Caco-2 (cell line): ENCODE measurements around the gene UCP3. TPM values are rescaled to one million over a fixed set of nuclear protein-coding genes. Genes with fewer than 3 reads are reported as not detected.

Source experiments
- BruUV-seq: library from RNA; stranded (reverse); fragments of 400-500 nt; replicated peaks from 2 replicates; lab custom pipeline; 2021; lab: Mats Ljungman, UMichigan
- CTCF ChIA-PET: fragments of 300-600 bp; sonication (Branson Sonifier 250); formaldehyde crosslinking; loops from one replicate; lab custom pipeline; 2022; ENCODE audit warnings: antibody characterized with exemption; lab: Charles Lee
- POLR2A ChIA-PET: fragments of 300-600 bp; sonication (Branson Sonifier 250); formaldehyde crosslinking; loops from one replicate; lab custom pipeline; 2022; ENCODE audit warnings: antibody characterized with exemption; lab: Charles Lee
- DNase-seq, 2 experiments: peaks; one replicate each; pipeline versions ENCODE4 v3.0.0 to v3.0.0-alpha.2; 2020 to 2022
- H3K27me3 ChIP-seq: replicated peaks from 2 replicates; pipeline ENCODE4 v1.6.0; 2011; ENCODE audit warnings: low read length; ENCODE audit not compliant: control insufficient read depth, insufficient read depth
- H3K36me3 ChIP-seq: 2 replicates; pipeline ENCODE4 v1.5.1; 2011; ENCODE audit warnings: low read length; ENCODE audit not compliant: control insufficient read depth, insufficient read depth
- H3K4me1 ChIP-seq: fragments of 250-450 bp; sonication (Bioruptor Pico); 2 replicates; pipeline ENCODE4 v1.5.1; 2020; ENCODE audit warnings: mild to moderate bottlenecking
- H3K4me3 ChIP-seq: 2 replicates; pipeline ENCODE4 v1.5.1; 2011; ENCODE audit warnings: low read depth, mild to moderate bottlenecking, control low read depth, low read length
- H3K9me3 ChIP-seq: fragments of 250-450 bp; sonication (Bioruptor Pico); 2 replicates; pipeline ENCODE4 v1.5.1; 2020; ENCODE audit warnings: mild to moderate bottlenecking, moderate library complexity
- H3K27ac Mint-ChIP-seq: one replicate; pipeline ENCODE4 v1.8.0; 2022; ENCODE audit warnings: mixed read lengths; ENCODE audit not compliant: unreplicated experiment
- H3K27me3 Mint-ChIP-seq: one replicate; pipeline ENCODE4 v1.8.0; 2022; ENCODE audit warnings: mixed read lengths; ENCODE audit not compliant: insufficient read depth, unreplicated experiment
- H3K36me3 Mint-ChIP-seq: one replicate; pipeline ENCODE4 v1.8.0; 2022; ENCODE audit warnings: mild to moderate bottlenecking, mixed read lengths; ENCODE audit not compliant: insufficient read depth, unreplicated experiment
- H3K4me1 Mint-ChIP-seq: one replicate; pipeline ENCODE4 v1.8.0; 2022; ENCODE audit warnings: low read depth, mixed read lengths; ENCODE audit not compliant: unreplicated experiment
- H3K4me3 Mint-ChIP-seq: one replicate; pipeline ENCODE4 v1.8.0; 2022; ENCODE audit warnings: mild to moderate bottlenecking, moderate library complexity, mixed read lengths; ENCODE audit not compliant: unreplicated experiment
- H3K9me3 Mint-ChIP-seq: one replicate; pipeline ENCODE4 v1.8.0; 2022; ENCODE audit warnings: mixed read lengths; ENCODE audit not compliant: unreplicated experiment
- intact Hi-C: fragments of 100-400 bp; cut with micrococcal nuclease; formaldehyde crosslinking; loops from one replicate; pipeline ENCODE4 v1.10.0; 2022; ENCODE audit not compliant: unreplicated experiment
- total RNA-seq: library from RNA; stranded (reverse); gene quantifications from 2 replicates; pipeline ENCODE4 v1.2.3, GENCODE V29; 2022
- TF ChIP-seq, protein P1 (sequence below), 2 experiments: fragments of 200-600 bp in 1 of 2; IDR thresholded peaks; 1 replicate in 1 of 2; 2 replicates in 1 of 2; pipeline versions ENCODE4 v1.5.1 to v1.8.0; 2011 to 2022; ENCODE audit warnings: antibody characterized with exemption in 1 of 2, control low read depth in 1 of 2, inconsistent platforms in 1 of 2, low read depth in 1 of 2, low read length in 1 of 2, mild to moderate bottlenecking in 1 of 2, moderate library complexity in 1 of 2; ENCODE audit not compliant: insufficient read depth in 1 of 2, severe bottlenecking in 1 of 2, unreplicated experiment in 1 of 2

Gene UCP3
- total RNA-seq, 1 experiment from 2014 or later, result 1.2 TPM

DNA sequence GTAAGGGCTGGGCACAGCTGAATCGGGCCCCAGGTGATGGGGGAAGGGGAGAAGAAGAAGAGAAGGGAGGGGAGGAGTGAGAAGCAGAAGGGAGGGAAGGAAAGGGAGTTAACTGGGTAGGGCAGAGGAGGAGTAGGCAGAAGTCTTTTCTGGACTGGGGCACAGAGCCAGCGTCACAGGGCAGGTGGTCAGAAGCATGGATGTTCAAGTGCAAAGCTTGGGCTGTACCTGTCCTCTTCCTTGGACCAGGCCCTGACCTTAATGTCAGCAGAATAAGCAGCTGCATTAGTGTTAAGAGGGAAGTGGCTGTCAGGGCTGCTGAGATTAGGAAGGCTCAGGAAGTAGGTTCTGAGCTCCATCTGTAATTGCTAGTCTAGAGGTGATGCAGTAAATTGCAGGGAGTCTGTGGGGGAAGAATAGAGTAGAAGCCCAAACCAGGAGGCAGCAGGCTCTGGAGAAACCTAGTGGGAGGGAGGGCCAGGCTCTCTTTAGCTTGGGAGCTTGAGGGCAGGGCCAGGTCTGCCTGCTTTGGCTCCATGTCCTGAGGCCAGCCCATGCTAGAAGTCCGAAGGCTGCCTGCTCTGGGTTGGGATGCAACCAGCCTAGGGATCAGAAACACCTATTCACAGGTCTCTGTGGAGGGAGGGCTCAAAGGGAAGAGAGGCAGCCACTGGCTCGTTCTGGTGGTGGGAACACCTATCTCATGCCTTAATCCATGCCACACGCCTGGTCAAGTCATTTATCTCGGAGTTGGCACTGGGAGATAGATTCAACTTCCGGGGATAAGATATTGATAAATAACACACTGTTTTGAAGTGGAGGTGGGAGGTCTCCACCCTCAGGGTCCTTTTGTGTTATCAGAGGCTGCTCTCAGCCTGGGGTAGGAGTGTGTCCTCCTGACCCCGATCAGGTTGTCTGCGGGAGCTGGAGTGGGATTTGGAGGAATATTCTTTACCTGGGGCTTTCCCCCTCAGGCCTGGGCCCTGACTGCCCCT lies 1.7 kb upstream of the UCP3 start:
- intact Hi-C loops, result no loop called here
- Histone ChIP-seq H3K27me3 (no peaks in the 10 kb centered on the region), H3K4me3 (no peak overlapping the region), H3K36me3 (no peaks in the 10 kb centered on the region), H3K4me1 (no peaks in the 10 kb centered on the region), H3K9me3 (no peaks in the 10 kb centered on the region)
- Mint-ChIP-seq H3K4me1 (no peaks in the 10 kb centered on the region), H3K4me3 (no peak overlapping the region), H3K27me3 (no peaks in the 10 kb centered on the region), H3K27ac (no peak overlapping the region), H3K36me3 (no peaks in the 10 kb centered on the region), H3K9me3 (no peaks in the 10 kb centered on the region)
- TF ChIP-seq, protein P1, sequence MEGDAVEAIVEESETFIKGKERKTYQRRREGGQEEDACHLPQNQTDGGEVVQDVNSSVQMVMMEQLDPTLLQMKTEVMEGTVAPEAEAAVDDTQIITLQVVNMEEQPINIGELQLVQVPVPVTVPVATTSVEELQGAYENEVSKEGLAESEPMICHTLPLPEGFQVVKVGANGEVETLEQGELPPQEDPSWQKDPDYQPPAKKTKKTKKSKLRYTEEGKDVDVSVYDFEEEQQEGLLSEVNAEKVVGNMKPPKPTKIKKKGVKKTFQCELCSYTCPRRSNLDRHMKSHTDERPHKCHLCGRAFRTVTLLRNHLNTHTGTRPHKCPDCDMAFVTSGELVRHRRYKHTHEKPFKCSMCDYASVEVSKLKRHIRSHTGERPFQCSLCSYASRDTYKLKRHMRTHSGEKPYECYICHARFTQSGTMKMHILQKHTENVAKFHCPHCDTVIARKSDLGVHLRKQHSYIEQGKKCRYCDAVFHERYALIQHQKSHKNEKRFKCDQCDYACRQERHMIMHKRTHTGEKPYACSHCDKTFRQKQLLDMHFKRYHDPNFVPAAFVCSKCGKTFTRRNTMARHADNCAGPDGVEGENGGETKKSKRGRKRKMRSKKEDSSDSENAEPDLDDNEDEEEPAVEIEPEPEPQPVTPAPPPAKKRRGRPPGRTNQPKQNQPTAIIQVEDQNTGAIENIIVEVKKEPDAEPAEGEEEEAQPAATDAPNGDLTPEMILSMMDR (IDR thresholded peaks at IDR 0.05; ENCODE audit: insufficient read depth in 1 of 2, low read depth in 1 of 2, low read length in 1 of 2, severe bottlenecking in 1 of 2, unreplicated experiment in 1 of 2), result no peak
- CTCF ChIA-PET, result no interaction called here
- DNase-seq, result peak in 1 of 2 experiments; percentile 38
- POLR2A ChIA-PET, result no interaction called here
- no TSS peak for BruUV-seq

GRCh38 chr11:74009675-74010305 lies 905 bp upstream of the UCP3 start:
- CTCF ChIA-PET, result no interaction called here
- H3K9me3 Mint-ChIP-seq, result no peaks in the 10 kb centered on the region
- POLR2A ChIA-PET, result no interaction called here

GRCh38 chr11:74009230-74009547 lies 304 bp upstream of the UCP3 start:
- no peaks in the 10 kb centered on the region for H3K27me3 ChIP-seq
- BruUV-seq, result no TSS peak
- no peak overlapping the region for H3K4me3 Mint-ChIP-seq
- H3K4me1 Mint-ChIP-seq, result no peaks in the 10 kb centered on the region
- no peaks in the 10 kb centered on the region for H3K27me3 Mint-ChIP-seq
- H3K9me3 Mint-ChIP-seq, result no peaks in the 10 kb centered on the region
- no peaks in the 10 kb centered on the region for H3K36me3 ChIP-seq
- no peaks in the 10 kb centered on the region for H3K36me3 Mint-ChIP-seq
- DNase-seq, result peak in 1 of 2 experiments; percentile 30
- ChIA-PET CTCF (no interaction called here), POLR2A (no interaction called here)
- intact Hi-C loops, result no loop called here
- no peaks in the 10 kb centered on the region for H3K9me3 ChIP-seq
- TF ChIP-seq, protein P1 (IDR thresholded peaks at IDR 0.05; ENCODE audit: insufficient read depth in 1 of 2, low read depth in 1 of 2, low read length in 1 of 2, severe bottlenecking in 1 of 2, unreplicated experiment in 1 of 2), result no peak
- no peak overlapping the region for H3K4me3 ChIP-seq
- H3K27ac Mint-ChIP-seq, result no peak overlapping the region
- H3K4me1 ChIP-seq, result peaks cover 6% of the 10 kb centered on the region; the same call in 1 of the 2 replicates

More at GRCh38 chr11:74009675-74010305, 905 bp upstream of the UCP3 start:
- Mint-ChIP-seq H3K4me3 (no peak overlapping the region), H3K27ac (no peak overlapping the region), H3K36me3 (no peaks in the 10 kb centered on the region), H3K4me1 (no peaks in the 10 kb centered on the region), H3K27me3 (no peaks in the 10 kb centered on the region)
- Histone ChIP-seq H3K4me3 (no peak overlapping the region), H3K27me3 (no peaks in the 10 kb centered on the region), H3K36me3 (no peaks in the 10 kb centered on the region), H3K9me3 (no peaks in the 10 kb centered on the region), H3K4me1 (peaks cover 6% of the 10 kb centered on the region; the same call in 1 of the 2 replicates)
- no peak for DNase-seq
- no TSS peak for BruUV-seq
- TF ChIP-seq, protein P1 (IDR thresholded peaks at IDR 0.05; ENCODE audit: insufficient read depth in 1 of 2, low read depth in 1 of 2, low read length in 1 of 2, severe bottlenecking in 1 of 2, unreplicated experiment in 1 of 2), result no peak
- intact Hi-C loops, result no loop called here
